D721Med (cell line): ENCODE measurements around the gene EEF1A2.

ENCODE experiments used
- DNase-seq: peaks from one replicate; pipeline ENCODE4 v3.0.0; 2011; ENCODE audit warnings: low spot score; ENCODE audit not compliant: insufficient read length
- FAIRE-seq: peaks from 2 replicates; lab custom pipeline; 2011; peaks lifted over from hg19 to GRCh38; lab: Jason Lieb, UNC
- TF ChIP-seq, protein P1 (sequence below): IDR thresholded peaks from 2 replicates; pipeline ENCODE4 v1.5.1; 2012; ENCODE audit warnings: mild to moderate bottlenecking, control low read depth; ENCODE audit not compliant: insufficient read depth; ENCODE audit errors: missing control alignments

Gene EEF1A2

DNA sequence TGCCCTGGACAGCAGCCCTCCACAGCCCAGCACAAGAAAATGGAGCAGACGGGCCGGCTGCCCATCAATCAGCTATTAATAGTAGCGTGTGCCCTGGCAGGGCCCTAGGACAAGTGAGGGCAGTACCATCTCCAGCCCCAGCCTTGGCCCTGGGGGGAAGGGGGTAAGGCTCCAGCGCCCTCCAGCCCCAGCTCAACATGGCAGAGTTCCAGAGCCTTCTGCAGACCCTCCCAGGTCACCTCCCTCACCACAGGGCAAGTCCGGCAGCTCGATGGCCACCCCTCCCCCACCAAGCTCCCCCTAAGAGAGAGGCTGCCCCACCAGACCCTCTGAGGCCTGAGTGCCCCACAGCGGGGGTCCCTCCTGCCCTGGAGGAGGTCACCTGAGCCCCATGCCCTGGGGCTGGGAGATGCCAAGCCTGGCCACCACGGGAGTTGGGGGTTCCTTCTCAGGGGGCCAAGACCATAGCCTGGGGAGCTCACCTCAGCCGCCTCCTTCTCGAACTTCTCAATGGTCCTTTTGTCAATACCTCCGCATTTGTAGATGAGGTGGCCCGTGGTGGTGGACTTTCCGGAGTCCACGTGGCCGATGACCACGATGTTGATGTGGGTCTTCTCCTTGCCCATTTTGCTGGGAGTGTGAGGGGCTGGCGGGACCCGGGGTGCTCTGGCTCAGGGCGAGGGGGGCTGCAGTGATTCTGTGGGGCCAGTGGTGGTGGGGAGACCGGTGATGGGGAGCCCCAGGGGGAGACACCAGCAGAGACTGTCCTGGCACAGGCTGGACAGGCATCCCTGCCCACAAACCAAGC, 1.5 kb downstream of the EEF1A2 start:
- FAIRE-seq (no peak), DNase-seq (no peak)
- TF ChIP-seq, protein P1, sequence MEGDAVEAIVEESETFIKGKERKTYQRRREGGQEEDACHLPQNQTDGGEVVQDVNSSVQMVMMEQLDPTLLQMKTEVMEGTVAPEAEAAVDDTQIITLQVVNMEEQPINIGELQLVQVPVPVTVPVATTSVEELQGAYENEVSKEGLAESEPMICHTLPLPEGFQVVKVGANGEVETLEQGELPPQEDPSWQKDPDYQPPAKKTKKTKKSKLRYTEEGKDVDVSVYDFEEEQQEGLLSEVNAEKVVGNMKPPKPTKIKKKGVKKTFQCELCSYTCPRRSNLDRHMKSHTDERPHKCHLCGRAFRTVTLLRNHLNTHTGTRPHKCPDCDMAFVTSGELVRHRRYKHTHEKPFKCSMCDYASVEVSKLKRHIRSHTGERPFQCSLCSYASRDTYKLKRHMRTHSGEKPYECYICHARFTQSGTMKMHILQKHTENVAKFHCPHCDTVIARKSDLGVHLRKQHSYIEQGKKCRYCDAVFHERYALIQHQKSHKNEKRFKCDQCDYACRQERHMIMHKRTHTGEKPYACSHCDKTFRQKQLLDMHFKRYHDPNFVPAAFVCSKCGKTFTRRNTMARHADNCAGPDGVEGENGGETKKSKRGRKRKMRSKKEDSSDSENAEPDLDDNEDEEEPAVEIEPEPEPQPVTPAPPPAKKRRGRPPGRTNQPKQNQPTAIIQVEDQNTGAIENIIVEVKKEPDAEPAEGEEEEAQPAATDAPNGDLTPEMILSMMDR, result no peak

DNA sequence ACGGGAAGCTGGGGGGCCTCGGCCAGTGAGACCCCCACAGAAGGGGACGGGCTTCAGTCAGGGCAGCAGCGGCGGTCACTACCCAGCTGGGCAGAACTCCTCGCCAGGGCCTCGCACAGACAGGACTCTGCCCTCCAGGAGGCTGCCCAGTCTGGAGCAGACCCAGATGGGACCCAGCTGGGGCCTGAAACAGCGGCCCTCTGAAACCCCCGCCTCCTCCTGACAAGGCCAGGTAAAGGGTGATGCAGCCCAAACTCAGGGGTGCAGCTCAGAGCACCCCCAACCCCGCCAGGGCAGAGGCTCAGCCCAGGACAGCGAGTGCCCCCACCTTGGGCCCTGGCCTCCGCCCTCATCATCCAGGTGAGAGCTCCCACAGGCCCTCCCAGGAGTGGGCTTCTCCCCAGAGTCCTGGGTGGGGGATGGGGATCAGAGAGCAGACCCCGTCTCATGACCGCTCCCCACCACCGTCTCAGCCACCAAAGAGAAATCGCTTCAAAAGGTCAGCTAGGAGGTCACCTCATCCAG, 2.2 kb downstream of the EEF1A2 start:
- FAIRE-seq, result no peak
- TF ChIP-seq, protein P1, result no peak

DNA sequence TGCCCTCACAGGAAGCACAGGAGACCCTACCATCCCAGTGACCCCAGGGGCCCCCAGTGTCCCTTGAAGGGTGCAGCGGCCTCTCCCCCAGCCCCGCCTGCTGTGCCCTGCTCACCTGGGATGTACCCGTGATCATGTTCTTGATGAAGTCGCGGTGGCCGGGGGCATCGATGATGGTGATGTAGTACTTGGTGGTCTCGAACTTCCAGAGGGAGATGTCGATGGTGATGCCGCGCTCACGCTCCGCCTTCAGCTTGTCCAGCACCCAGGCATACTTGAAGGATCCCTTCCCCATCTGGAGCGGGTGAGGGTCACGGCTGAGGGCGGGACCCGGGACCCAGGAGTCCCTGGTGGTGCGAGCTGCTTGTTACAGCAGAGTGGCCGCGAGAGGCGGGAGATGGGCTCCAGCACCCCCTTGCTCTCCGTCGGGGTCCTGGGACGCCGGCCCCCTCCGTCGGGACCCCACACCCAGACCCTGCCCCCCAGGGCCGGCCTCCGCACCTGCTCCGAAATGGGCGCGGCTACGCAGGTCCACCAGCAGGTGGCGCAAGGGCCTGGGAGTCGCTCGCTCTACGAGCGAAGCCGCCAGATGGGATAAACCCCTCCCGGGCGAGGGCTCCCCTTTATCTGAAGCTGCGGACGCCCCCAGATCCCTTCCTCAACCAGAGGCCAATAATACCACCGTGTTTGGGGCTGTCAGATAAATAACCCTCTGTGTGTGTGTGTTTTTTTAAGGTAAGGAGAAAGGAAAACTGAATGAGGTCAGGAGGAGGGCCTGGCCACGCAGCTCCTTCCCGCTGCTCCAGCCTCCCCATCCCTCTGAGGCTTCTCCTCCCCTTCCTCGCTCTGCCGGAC, 2.9 kb downstream of the EEF1A2 start:
- FAIRE-seq (no peak), DNase-seq (peak; percentile 85)
- TF ChIP-seq, protein P1, result peak; percentile 77

More for the DNA sequence above, 2.2 kb downstream of the EEF1A2 start:
- DNase-seq, result no peak

DNA sequence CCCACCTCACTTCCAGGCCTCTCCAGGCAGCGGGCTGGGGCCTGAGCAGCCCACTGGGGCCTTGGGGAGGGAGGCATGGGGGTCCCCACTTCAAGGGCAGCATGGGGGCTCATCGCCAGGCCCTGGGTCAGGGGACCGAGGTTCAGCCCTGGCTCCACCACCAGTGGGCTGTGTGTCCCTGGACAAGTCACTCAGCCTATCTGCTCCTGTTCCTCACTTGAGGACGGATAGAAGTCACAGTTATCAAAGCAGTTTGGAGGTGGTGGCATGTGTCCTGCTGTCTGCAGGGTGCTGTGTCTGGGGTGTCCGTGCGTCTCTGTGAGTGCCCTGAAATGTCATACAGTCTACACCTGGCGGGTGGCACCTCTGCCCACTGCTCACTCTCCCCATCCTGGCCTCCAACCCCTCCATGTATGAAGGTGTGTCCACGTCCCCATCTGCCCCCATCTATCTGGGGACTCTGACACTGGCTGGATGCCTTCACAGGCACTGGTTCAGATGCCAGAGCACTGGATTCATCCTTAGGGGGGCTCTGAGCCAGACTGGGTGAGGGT, 3.6 kb downstream of the EEF1A2 start:
- TF ChIP-seq, protein P1, result no peak
- DNase-seq (no peak), FAIRE-seq (no peak)

DNA sequence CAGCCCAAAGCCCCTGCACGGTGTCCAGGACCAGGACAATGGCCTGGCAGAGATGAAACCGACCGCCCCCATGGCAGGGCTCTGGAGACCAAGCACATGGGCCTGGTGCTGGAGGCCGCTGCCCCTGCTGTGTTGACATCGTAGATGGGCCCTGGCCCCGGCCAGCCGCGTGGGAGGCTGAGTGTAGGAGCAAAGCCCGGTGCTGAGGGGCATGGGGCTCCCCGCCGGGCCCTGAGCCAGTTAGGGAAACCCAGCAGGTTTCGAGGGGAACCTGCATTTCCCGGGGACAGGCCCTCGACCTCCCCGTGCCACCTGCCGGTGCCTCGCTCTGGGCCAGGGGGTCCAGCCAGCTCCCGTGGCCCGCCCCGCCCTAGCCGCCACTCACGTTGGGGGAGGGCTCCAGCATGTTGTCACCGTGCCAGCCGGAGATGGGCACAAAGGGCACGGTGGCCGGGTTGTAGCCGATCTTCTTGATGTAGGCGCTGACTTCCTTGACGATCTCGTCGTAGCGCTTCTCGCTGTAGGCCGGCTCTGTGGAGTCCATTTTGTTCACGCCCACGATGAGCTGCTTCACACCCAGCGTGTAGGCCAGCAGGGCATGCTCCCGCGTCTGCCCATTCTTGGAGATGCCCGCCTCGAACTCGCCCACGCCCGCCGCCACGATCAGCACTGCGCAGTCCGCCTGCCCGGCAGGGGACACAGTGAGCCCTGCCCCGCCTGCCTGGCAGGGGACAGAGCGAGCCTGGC, 4.3 kb downstream of the EEF1A2 start:
- FAIRE-seq (no peak), DNase-seq (no peak)
- TF ChIP-seq, protein P1, result no peak

DNA sequence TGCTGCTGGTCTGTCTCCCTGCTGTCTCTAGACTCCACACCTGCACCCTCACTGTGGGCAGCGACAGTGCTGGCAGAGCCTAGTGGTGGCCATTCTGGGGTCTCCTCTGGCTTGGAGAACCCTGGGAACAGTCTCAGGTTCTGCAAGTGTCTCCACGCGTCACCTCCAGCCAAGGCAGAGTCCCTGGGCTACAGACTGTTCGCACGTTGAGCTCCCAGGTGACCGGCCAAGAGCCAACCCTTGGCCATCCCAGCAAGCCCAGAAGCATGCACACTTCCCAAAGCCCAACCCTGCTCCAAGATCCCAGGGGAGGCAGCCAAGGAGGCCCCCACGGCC, 4.8 kb downstream of the EEF1A2 start:
- TF ChIP-seq, protein P1, result no peak
- DNase-seq, result no peak

More for the DNA sequence above, 4.8 kb downstream of the EEF1A2 start:
- FAIRE-seq, result no peak
